ENCODE data around the gene SSBP1. TPM values are rescaled to one million over a fixed set of nuclear protein-coding genes. Genes with fewer than 3 reads are reported as not detected.

SSBP1 gene
- total RNA-seq, 1 donor from 2014 or later = 163 TPM

GRCh38 chr7:141704112-141704511 is 34.0 kb upstream of the SSBP1 start:
- no peaks in the 10 kb centered on the region for H3K36me3 Mint-ChIP-seq (ENCODE audit: low read depth)
- H3K4me3 Mint-ChIP-seq = peak overlapping the region; percentile 86
- peaks cover 17% of the 10 kb centered on the region for H3K4me1 Mint-ChIP-seq

GRCh38 chr7:141704741-141705140 is 33.4 kb upstream of the SSBP1 start:
- TF ChIP-seq, protein P1, sequence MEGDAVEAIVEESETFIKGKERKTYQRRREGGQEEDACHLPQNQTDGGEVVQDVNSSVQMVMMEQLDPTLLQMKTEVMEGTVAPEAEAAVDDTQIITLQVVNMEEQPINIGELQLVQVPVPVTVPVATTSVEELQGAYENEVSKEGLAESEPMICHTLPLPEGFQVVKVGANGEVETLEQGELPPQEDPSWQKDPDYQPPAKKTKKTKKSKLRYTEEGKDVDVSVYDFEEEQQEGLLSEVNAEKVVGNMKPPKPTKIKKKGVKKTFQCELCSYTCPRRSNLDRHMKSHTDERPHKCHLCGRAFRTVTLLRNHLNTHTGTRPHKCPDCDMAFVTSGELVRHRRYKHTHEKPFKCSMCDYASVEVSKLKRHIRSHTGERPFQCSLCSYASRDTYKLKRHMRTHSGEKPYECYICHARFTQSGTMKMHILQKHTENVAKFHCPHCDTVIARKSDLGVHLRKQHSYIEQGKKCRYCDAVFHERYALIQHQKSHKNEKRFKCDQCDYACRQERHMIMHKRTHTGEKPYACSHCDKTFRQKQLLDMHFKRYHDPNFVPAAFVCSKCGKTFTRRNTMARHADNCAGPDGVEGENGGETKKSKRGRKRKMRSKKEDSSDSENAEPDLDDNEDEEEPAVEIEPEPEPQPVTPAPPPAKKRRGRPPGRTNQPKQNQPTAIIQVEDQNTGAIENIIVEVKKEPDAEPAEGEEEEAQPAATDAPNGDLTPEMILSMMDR (conservative IDR thresholded peaks at IDR 0.05) = no peak
- peaks cover 17% of the 10 kb centered on the region for H3K4me1 Mint-ChIP-seq
- no peaks in the 10 kb centered on the region for H3K36me3 Mint-ChIP-seq (ENCODE audit: low read depth)
- H3K27ac Mint-ChIP-seq (ENCODE audit: unreplicated experiment) = no peak overlapping the region
- peaks cover 44% of the 10 kb centered on the region for H3K27me3 Mint-ChIP-seq (ENCODE audit: low read depth)
- H3K9me3 Mint-ChIP-seq = no peaks in the 10 kb centered on the region
- H3K4me3 Mint-ChIP-seq = peak overlapping the region; percentile 69
- DNase-seq (ENCODE audit: low read depth, low spot score) = no peak

More at GRCh38 chr7:141704112-141704511, 34.0 kb upstream of the SSBP1 start:
- no peak for DNase-seq (ENCODE audit: low read depth, low spot score)
- Mint-ChIP-seq H3K27me3 (ENCODE audit: low read depth) (peaks cover 44% of the 10 kb centered on the region), H3K9me3 (no peaks in the 10 kb centered on the region), H3K27ac (ENCODE audit: unreplicated experiment) (no peak overlapping the region)
- TF ChIP-seq, protein P1 (conservative IDR thresholded peaks at IDR 0.05) = no peak

DNA sequence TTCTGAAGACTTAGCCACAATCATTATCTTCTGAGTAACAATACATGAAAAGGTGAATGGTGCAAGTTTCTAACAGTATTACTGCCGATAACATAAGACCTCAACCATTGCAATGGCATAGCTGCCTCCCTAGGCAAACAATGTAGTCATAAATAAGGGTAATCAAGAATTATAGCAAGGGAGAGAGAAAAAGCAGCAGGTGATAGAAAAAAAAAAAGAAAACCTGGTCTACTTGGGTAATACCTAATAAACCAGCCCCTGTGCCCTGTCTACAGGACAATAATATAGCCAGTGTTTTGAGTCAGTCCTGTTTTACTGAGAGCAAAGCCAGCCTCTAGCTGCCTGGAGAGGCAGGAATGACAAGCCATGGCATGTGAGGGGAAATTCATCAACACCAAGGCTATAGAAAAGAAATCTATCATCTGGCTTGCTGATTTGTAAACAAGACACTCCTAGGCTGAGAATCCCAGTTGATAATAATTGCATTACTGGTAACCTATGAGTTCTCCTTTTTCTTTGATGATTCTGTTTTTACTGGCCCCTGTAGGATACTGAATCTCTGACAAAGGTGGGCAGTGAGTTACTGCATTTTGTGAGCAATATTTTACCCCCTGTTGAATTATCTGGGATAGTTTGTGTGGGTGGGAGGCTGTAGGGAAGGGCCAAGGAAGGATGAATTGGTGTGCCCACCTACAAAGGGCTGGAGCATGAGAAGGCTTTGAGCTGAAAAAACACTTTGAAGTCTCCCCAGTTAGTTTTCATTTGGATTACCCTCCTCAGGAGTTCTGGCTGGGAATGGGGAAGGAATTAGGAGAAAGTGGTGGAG is 31.7 kb upstream of the SSBP1 start:
- H3K36me3 Mint-ChIP-seq (ENCODE audit: low read depth) = peaks cover 3% of the 10 kb centered on the region
- H3K4me1 Mint-ChIP-seq = peaks cover 3% of the 10 kb centered on the region
- H3K27ac Mint-ChIP-seq (ENCODE audit: unreplicated experiment) = peak overlapping the region; percentile 30
- H3K9me3 Mint-ChIP-seq = no peaks in the 10 kb centered on the region
- TF ChIP-seq, protein P1 (conservative IDR thresholded peaks at IDR 0.05) = no peak
- DNase-seq (ENCODE audit: low read depth, low spot score) = no peak
- peaks cover 39% of the 10 kb centered on the region for H3K27me3 Mint-ChIP-seq (ENCODE audit: low read depth)
- peak overlapping the region; percentile 31 for H3K4me3 Mint-ChIP-seq

DNA sequence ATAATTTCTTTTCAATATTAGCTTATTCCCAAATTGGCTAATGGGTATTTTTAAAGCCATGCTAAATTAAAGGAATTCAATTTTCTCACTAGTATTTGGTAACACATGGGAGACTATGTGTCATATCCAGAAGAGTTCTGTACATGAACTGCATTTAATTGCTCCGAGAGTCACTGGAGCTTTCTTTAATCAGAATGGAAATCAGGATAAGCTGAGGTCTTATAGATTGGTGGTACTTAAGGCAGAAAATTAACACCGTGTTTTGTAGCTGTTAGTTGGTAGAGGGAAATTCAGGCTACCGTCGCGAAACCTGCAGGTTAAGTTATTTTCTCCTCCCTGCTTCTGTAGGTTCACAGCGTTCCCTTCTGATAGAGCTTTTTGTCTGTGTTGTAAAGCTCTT is 29.8 kb upstream of the SSBP1 start, which contains the start of gene WEE2:
Gene WEE2, plus strand, starts transcription at position 3 of the 400 bp plus-strand sequence. CDS start 406 bp downstream, outside the sequence.
- Mint-ChIP-seq H3K27ac (ENCODE audit: unreplicated experiment) (no peak within 1 kb of the TSS), H3K9me3 (no peaks in the 10 kb centered on the region)

GRCh38 chr7:141709318-141709717 is 28.8 kb upstream of the SSBP1 start:
- peaks cover 3% of the 10 kb centered on the region for H3K36me3 Mint-ChIP-seq (ENCODE audit: low read depth)
- no peak for DNase-seq (ENCODE audit: low read depth, low spot score)
- no peak overlapping the region for H3K4me3 Mint-ChIP-seq
- TF ChIP-seq, protein P1 (conservative IDR thresholded peaks at IDR 0.05) = no peak
- peaks cover 20% of the 10 kb centered on the region for H3K27me3 Mint-ChIP-seq (ENCODE audit: low read depth)
- H3K4me1 Mint-ChIP-seq = no peaks in the 10 kb centered on the region
- no peaks in the 10 kb centered on the region for H3K9me3 Mint-ChIP-seq
- no peak overlapping the region for H3K27ac Mint-ChIP-seq (ENCODE audit: unreplicated experiment)

More for the DNA sequence above, 29.8 kb upstream of the SSBP1 start, which contains the start of gene WEE2:
- Mint-ChIP-seq H3K36me3 (ENCODE audit: low read depth) (peaks cover 3% of the 10 kb centered on the region), H3K27me3 (ENCODE audit: low read depth) (peaks cover 28% of the 10 kb centered on the region), H3K4me3 (no peak within 1 kb of the TSS), H3K4me1 (no peaks in the 10 kb centered on the region)
- TF ChIP-seq, protein P1 (conservative IDR thresholded peaks at IDR 0.05) = no peak
- no peak for DNase-seq (ENCODE audit: low read depth, low spot score)
